Activated T-cell treated with anti-CD3 and anti-CD28 coated beads for 24 hours (primary cell): Measurements from ENCODE around the gene OR13A1.
"Not testable (repeated sequence)": the region's sequence is repeated elsewhere in the genome, so short reads cannot be mapped to it uniquely, and the experiment has no call there.

Source experiments
- DNase-seq: peaks from one replicate; pipeline ENCODE4 v3.0.0-alpha.2; 2020; ENCODE audit warnings: low read depth

OR13A1 gene, protein sequence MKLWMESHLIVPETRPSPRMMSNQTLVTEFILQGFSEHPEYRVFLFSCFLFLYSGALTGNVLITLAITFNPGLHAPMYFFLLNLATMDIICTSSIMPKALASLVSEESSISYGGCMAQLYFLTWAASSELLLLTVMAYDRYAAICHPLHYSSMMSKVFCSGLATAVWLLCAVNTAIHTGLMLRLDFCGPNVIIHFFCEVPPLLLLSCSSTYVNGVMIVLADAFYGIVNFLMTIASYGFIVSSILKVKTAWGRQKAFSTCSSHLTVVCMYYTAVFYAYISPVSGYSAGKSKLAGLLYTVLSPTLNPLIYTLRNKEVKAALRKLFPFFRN

GRCh38 chr10:45315508-45315907 is at the start of gene OR13A1:
Gene OR13A1 (minus strand): TSS chr10:45315608. CDS start chr10:45304422, 11,186 bp downstream.
- DNase-seq, result no peak

- not testable (repeated sequence) for DNase-seq
Measured at GRCh38 chr10:45361983-45362799, 46.8 kb upstream of the OR13A1 start.

- not testable (repeated sequence) for DNase-seq
Measured at GRCh38 chr10:45358961-45359360, 43.6 kb upstream of the OR13A1 start.

DNA sequence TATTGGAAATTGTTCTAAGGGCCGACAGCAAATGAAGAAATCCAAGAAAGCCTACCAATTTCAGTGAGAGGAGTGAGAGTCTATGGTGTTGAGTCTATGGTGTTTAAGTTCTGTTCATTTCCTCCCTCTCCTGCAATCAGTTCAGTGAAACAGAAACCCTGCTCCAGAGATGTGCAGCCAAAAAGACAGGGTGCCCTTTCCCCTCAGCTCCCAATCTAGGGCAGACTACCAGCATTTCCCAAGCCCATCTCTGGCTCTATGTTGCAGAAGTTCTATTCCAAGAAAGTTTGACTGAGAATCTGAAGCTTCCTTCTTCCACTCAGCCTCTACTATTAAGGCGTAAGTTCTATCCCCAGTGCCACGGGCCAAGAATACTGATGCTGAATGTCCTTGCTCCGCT is 40.1 kb upstream of the OR13A1 start:
- no peak for DNase-seq

- DNase-seq, result no peak
Measured at GRCh38 chr10:45354261-45354660, 38.9 kb upstream of the OR13A1 start.

GRCh38 chr10:45353186-45353585 is 37.8 kb upstream of the OR13A1 start:
- DNase-seq, result no peak

- not testable (repeated sequence) for DNase-seq
Measured at GRCh38 chr10:45348196-45348765, 32.9 kb upstream of the OR13A1 start.

- not testable (repeated sequence) for DNase-seq
Measured at GRCh38 chr10:45347464-45347863, 32.1 kb upstream of the OR13A1 start.

GRCh38 chr10:45346652-45347335 is 31.4 kb upstream of the OR13A1 start:
- DNase-seq, result not testable (repeated sequence)

- DNase-seq, result not testable (repeated sequence)
Measured at GRCh38 chr10:45340420-45340819, 25.0 kb upstream of the OR13A1 start.

GRCh38 chr10:45339894-45340293 is 24.5 kb upstream of the OR13A1 start:
- DNase-seq, result no peak

GRCh38 chr10:45331824-45332223 is 16.4 kb upstream of the OR13A1 start:
- DNase-seq, result not testable (repeated sequence)

DNA sequence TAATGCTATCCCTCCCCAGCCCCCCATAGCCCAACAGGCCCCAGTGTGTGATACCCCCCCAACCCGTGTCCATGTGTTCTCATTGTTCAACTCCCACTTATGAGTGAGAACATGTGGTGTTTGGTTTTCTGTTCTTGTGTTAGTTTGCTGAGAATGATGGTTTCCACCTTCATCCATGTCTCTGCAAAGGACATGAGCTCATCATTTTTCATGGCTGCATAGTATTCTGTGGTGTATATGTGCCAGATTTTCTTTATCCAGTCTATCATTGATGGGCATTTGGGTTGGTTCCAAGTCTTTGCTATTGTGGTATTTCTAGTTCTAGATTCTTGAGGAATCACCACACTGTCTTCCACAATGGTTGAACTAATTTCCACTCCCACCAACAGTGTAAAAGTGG is 11.5 kb upstream of the OR13A1 start:
- DNase-seq, result not testable (repeated sequence)

DNA sequence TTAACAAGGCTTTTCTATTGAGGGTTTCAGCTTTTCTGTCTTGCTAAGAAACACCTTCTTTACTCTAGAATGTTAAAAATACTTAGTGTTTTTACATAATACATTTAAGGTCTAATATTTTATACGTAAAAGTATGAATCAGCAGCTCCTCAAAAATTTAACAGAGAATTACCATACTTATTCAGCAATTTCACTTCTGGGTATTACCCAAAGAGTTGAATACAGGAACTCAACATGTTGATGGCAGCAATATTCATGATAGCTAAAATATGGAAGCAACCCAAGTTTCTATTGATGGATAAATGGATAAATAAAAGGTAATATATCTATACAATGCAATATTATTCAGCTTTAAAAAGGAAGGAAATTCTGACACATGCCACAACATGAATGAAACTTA is 9.7 kb upstream of the OR13A1 start:
- no peak for DNase-seq

- no peak for DNase-seq
Measured at GRCh38 chr10:45319702-45320101, 4.3 kb upstream of the OR13A1 start.

- DNase-seq, result no peak
Measured at GRCh38 chr10:45313264-45313873, 2.0 kb downstream of the OR13A1 start.

GRCh38 chr10:45308707-45309106 is 6.7 kb downstream of the OR13A1 start:
- no peak for DNase-seq

DNA sequence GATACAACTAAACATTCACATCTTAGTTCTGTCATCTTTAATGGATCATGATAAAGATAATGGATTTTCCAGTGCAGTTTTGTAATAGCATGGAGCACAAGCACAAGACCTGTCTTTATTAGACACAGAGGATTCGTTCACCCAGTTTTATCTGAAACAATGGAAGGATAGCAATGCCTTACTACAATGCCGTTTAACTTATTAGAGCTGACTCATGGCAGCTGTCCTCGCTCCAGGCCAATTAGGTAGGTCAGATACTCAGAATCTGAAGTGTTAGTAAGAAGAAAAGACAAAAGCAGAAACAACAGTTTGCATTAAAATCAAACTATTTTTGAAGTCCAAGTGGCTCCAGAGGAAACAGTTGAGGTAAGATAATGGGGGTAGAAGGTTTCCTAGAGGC is 12.8 kb downstream of the OR13A1 start:
- no peak for DNase-seq

DNA sequence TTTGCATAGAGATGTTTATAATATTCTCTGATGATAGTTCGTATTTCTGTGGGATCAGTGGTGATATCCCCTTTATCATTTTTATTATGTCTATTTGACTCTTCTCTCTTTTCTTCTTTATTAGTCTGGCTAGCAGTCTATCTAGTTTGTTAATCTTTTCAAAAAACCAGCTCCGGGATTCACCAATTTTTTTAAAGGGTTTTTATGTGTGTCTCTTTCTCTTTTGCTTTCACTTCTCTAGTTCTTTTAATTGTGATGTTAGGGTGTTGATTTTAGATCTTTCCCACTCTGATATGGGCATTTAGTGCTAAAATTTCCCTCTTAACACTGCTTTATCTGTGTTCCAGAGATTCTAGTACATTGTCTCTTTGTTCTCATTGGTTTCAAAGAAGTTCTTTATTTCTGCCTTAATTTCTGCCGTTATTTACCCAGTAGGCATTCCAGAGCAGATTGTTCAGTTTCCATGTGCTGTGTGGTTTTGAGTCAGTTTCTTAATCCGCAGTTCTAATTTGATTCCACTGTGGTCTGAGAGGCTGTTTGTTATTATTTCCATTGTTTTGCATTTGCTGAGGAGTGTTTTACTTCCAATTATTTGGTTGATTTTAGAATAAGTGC is 17.0 kb downstream of the OR13A1 start:
- DNase-seq, result not testable (repeated sequence)

DNA sequence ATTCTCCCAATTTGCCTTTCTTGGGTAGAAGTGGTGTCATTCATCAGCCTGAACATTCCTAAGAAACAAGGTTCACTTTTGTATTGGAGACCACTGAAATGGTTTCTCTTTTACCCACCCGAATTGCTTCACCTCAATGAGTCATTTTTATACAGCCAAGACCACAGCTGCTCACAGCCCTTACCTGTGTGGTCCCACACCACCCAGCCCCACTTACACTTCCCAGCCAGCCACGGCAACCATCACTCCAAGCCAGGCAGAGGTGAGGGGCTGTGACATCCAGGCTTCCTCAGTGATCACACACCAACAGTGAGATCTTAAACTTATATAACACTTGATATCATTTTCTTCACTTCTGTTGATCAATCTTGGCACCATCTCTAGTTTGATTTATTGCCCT is 20.7 kb downstream of the OR13A1 start:
- no peak for DNase-seq

DNA sequence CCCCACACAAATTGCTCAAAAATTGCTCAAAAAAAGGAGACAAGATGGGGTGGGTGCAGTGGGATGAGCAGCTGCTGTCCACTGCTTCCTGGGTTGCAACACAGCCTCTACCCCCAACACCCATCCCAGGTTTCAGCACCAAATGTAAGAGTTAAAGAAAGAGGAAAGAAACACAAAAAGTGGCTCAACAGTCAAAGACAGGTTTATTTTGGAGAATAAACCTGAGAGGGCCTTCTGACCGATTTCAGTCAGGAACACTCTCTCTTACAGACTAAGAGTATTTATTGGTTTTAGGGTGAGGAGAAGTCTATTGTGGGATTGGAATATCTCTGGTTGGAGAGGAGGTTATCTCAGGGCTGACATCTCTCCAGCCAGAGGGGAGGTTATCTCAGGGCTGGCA is 28.4 kb downstream of the OR13A1 start:
- DNase-seq, result no peak
